EH (cell line): Measurements from ENCODE around the gene ETV5.

Experiments used
- DNase-seq: peaks from one replicate; pipeline ENCODE4 v3.0.0-alpha.2; 2015; ENCODE audit warnings: low read depth

The ETV5 gene

GRCh38 chr3:186095561-186096081, 13.3 kb downstream of the ETV5 start:
- no peak for DNase-seq

- no peak for DNase-seq
Measured at GRCh38 chr3:186094696-186095425, 14.0 kb downstream of the ETV5 start.

GRCh38 chr3:186094271-186094670, 14.6 kb downstream of the ETV5 start:
- no peak for DNase-seq

GRCh38 chr3:186093271-186093900, 15.5 kb downstream of the ETV5 start:
- DNase-seq = no peak

GRCh38 chr3:186092360-186093070, 16.4 kb downstream of the ETV5 start:
- no peak for DNase-seq

- no peak for DNase-seq
Measured at GRCh38 chr3:186090901-186091300, 18.0 kb downstream of the ETV5 start.

- DNase-seq = no peak
Measured at GRCh38 chr3:186088335-186088734, 20.6 kb downstream of the ETV5 start.

- DNase-seq = no peak
Measured at GRCh38 chr3:186084264-186084663, 24.6 kb downstream of the ETV5 start.

- DNase-seq = peak; percentile 34
Measured at GRCh38 chr3:186083746-186084145, 25.1 kb downstream of the ETV5 start.

GRCh38 chr3:186082150-186082549, 26.7 kb downstream of the ETV5 start:
- DNase-seq = no peak

GRCh38 chr3:186081678-186082077, 27.2 kb downstream of the ETV5 start:
- DNase-seq = no peak

GRCh38 chr3:186080849-186081438, 27.9 kb downstream of the ETV5 start:
- DNase-seq = no peak

- DNase-seq = no peak
Measured at GRCh38 chr3:186079925-186080324, 29.0 kb downstream of the ETV5 start.

GRCh38 chr3:186077466-186077865, 31.4 kb downstream of the ETV5 start:
- no peak for DNase-seq

- no peak for DNase-seq
Measured at GRCh38 chr3:186075931-186076567, 32.8 kb downstream of the ETV5 start.

- peak; percentile 8 for DNase-seq
Measured at GRCh38 chr3:186075489-186075888, 33.4 kb downstream of the ETV5 start.

GRCh38 chr3:186073641-186074040, 35.2 kb downstream of the ETV5 start:
- peak; percentile 16 for DNase-seq

GRCh38 chr3:186070996-186071395, 37.9 kb downstream of the ETV5 start:
- DNase-seq = peak; percentile 27

- DNase-seq = peak; percentile 3
Measured at GRCh38 chr3:186070550-186070949, 38.3 kb downstream of the ETV5 start.

- DNase-seq = no peak
Measured at GRCh38 chr3:186070133-186070532, 38.8 kb downstream of the ETV5 start.

GRCh38 chr3:186069199-186069598, 39.7 kb downstream of the ETV5 start:
- DNase-seq = no peak

GRCh38 chr3:186068243-186068552, 40.7 kb downstream of the ETV5 start:
- DNase-seq = no peak
